Prostate gland (tissue), 2 donors: Measurements from ENCODE around the gene HNRNPC. TPM values are rescaled to one million over a fixed set of nuclear protein-coding genes. Genes with fewer than 3 reads are reported as not detected.

Experiments
- DNase-seq: peaks from one replicate; pipeline ENCODE4 v3.0.0-alpha.2; 2019; ENCODE audit warnings: low spot score
- H3K27ac ChIP-seq, 2 donors: fragments of 200-600 bp; sonication (generic); 2 replicates each; pipeline ENCODE4 v1.5.1; 2017 to 2019
- H3K27me3 ChIP-seq: fragments of 200-600 bp; sonication (generic); replicated peaks from 2 replicates; pipeline ENCODE4 v1.5.1; 2019; ENCODE audit not compliant: insufficient read depth
- H3K36me3 ChIP-seq, 2 donors: fragments of 200-600 bp; sonication (generic); 1 replicate in 1 of 2; 2 replicates in 1 of 2; pipeline versions ENCODE4 v1.5.1 to v1.8.1; 2017 to 2019
- H3K4me1 ChIP-seq: fragments of 200-600 bp; sonication (generic); replicated peaks from 2 replicates; pipeline ENCODE4 v1.5.1; 2019
- H3K4me3 ChIP-seq, 2 donors: fragments of 200-600 bp; sonication (generic); 2 replicates each; pipeline ENCODE4 v1.5.1; 2017 to 2019
- H3K9me3 ChIP-seq: fragments of 200-600 bp; sonication (generic); 2 replicates; pipeline ENCODE4 v1.5.1; 2017
- CTCF ChIP-seq, 4 experiments: fragments of 200-600 bp in 2 of 4; fragments of 450-650 bp in 2 of 4; sonication (generic) in 2 of 4; IDR thresholded peaks; 1 replicate in 3 of 4; 2 replicates in 1 of 4; pipeline ENCODE4 v1.5.1; 2016 to 2019; ENCODE audit warnings: antibody characterized with exemption in 4 of 4, mild to moderate bottlenecking in 2 of 4, moderate library complexity in 2 of 4
- POLR2A ChIP-seq: fragments of 450-650 bp; IDR thresholded peaks from one replicate; pipeline ENCODE4 v1.6.1; 2016; ENCODE audit warnings: antibody characterized with exemption, mild to moderate bottlenecking
- POLR2AphosphoS5 ChIP-seq: sonication (generic); formaldehyde crosslinking; IDR thresholded peaks from one replicate; pipeline ENCODE4 v1.6.1; 2017; ENCODE audit warnings: antibody characterized with exemption
- WGBS: methylation state at CpG from one replicate; pipeline ENCODE4 v1.1.5; 2018; 5-methylcytosine and 5-hydroxymethylcytosine counted together
- intact Hi-C: fragments of 100-400 bp; cut with DNase I; formaldehyde crosslinking; loops from one replicate; pipeline ENCODE4 v1.14.2; 2022
- total RNA-seq, 2 donors: library from RNA; depleted of rRNA; stranded (reverse); fragments of >200 nt; gene quantifications; one replicate each; pipeline ENCODE4 v1.1.0, GENCODE V29; 2016

HNRNPC gene
- total RNA-seq, 2 donors from 2014 or later, result 411 to 423 TPM

GRCh38 chr14:21236948-21237797 is 32.1 kb downstream of the HNRNPC start:
- TF ChIP-seq CTCF (IDR thresholded peaks at IDR 0.05), result no peak
- no peak for TF ChIP-seq POLR2AphosphoS5
- TF ChIP-seq POLR2A, result no peak
- Histone ChIP-seq H3K9me3 (no peaks in the 10 kb centered on the region), H3K4me1 (peaks cover 12% of the 10 kb centered on the region), H3K27me3 (no peaks in the 10 kb centered on the region), H3K27ac (no peak overlapping the region), H3K4me3 (no peak overlapping the region), H3K36me3 (no peaks in the 10 kb centered on the region)
- intact Hi-C loops, result no loop called here
- no peak for DNase-seq
- whole genome bisulfite sequencing, result 65% methylated on average over 6 of the region's 6 CpGs

- no peak overlapping the region for H3K4me3 ChIP-seq
- intact Hi-C loops, result no loop called here
- H3K9me3 ChIP-seq, result no peaks in the 10 kb centered on the region
- H3K27ac ChIP-seq, result no peak overlapping the region
- TF ChIP-seq POLR2AphosphoS5, result no peak
- no peak for TF ChIP-seq POLR2A
- no peak for TF ChIP-seq CTCF (IDR thresholded peaks at IDR 0.05)
- H3K4me1 ChIP-seq, result peaks cover 14% of the 10 kb centered on the region
- H3K36me3 ChIP-seq, result no peaks in the 10 kb centered on the region
- DNase-seq, result no peak
- H3K27me3 ChIP-seq, result no peaks in the 10 kb centered on the region
- WGBS, result 88% methylated on average over 5 of the region's 5 CpGs
Measured at GRCh38 chr14:21234112-21234511, 35.1 kb downstream of the HNRNPC start.

- no peak for TF ChIP-seq POLR2A
- TF ChIP-seq CTCF (IDR thresholded peaks at IDR 0.05), result peak in 1 of 4 experiments; percentile 11
- no peaks in the 10 kb centered on the region for H3K27me3 ChIP-seq
- no peak overlapping the region for H3K27ac ChIP-seq
- peaks cover 14% of the 10 kb centered on the region for H3K4me1 ChIP-seq
- H3K36me3 ChIP-seq, result no peaks in the 10 kb centered on the region
- intact Hi-C loops, result no loop called here
- H3K9me3 ChIP-seq, result no peaks in the 10 kb centered on the region
- H3K4me3 ChIP-seq, result no peak overlapping the region
- 51% methylated on average over 8 of the region's 8 CpGs for WGBS
- DNase-seq, result no peak
Measured at GRCh38 chr14:21233457-21234076, 35.7 kb downstream of the HNRNPC start.

GRCh38 chr14:21231020-21231652 is 38.1 kb downstream of the HNRNPC start:
- Histone ChIP-seq H3K4me1 (peaks cover 13% of the 10 kb centered on the region), H3K27me3 (no peaks in the 10 kb centered on the region), H3K4me3 (no peak overlapping the region), H3K36me3 (no peaks in the 10 kb centered on the region), H3K9me3 (no peaks in the 10 kb centered on the region), H3K27ac (no peak overlapping the region)
- TF ChIP-seq POLR2AphosphoS5 (no peak), POLR2A (no peak), CTCF (IDR thresholded peaks at IDR 0.05) (no peak)
- 80% methylated on average over 14 of the region's 14 CpGs for WGBS
- intact Hi-C loops, result no loop called here
- no peak for DNase-seq
